GM21576 (cell line): ENCODE data around the gene HOXA5.

Experiments used
- ATAC-seq: cut with Tn5 transposase; IDR thresholded peaks from one replicate; pipeline ENCODE4 v1.9.1; 2021; ENCODE audit warnings: mild to moderate bottlenecking, moderate library complexity; ENCODE audit not compliant: unreplicated experiment

Gene HOXA5

GRCh38 chr7:27139334-27140125 is 4.0 kb downstream of the HOXA5 start:
- ATAC-seq: no peak

GRCh38 chr7:27138985-27139333 is 4.5 kb downstream of the HOXA5 start:
- no peak for ATAC-seq

GRCh38 chr7:27138472-27138871 is 5.0 kb downstream of the HOXA5 start:
- ATAC-seq: no peak

GRCh38 chr7:27137640-27138315 is 5.7 kb downstream of the HOXA5 start:
- no peak for ATAC-seq

GRCh38 chr7:27134392-27134791 is 9.1 kb downstream of the HOXA5 start:
- ATAC-seq: no peak

GRCh38 chr7:27133409-27134231 is 9.9 kb downstream of the HOXA5 start:
- ATAC-seq: no peak

- no peak for ATAC-seq
Measured at GRCh38 chr7:27132978-27133377, 10.5 kb downstream of the HOXA5 start.

GRCh38 chr7:27132214-27132613 is 11.3 kb downstream of the HOXA5 start:
- ATAC-seq: no peak

- no peak for ATAC-seq
Measured at GRCh38 chr7:27131390-27131819, 12.1 kb downstream of the HOXA5 start.

GRCh38 chr7:27130540-27131389 is 12.7 kb downstream of the HOXA5 start, which contains the start of gene HOXA4:
Gene HOXA4 (minus strand): TSS chr7:27130757. CDS start chr7:27130733, 24 bp downstream.
- no peak for ATAC-seq

- ATAC-seq: no peak
Measured at GRCh38 chr7:27129729-27130539, 13.5 kb downstream of the HOXA5 start.

GRCh38 chr7:27128776-27129728 is 14.4 kb downstream of the HOXA5 start:
- no peak for ATAC-seq

GRCh38 chr7:27128034-27128433 is 15.4 kb downstream of the HOXA5 start:
- ATAC-seq: no peak

- ATAC-seq: no peak
Measured at GRCh38 chr7:27126596-27127327, 16.7 kb downstream of the HOXA5 start.

GRCh38 chr7:27125986-27126394 is 17.5 kb downstream of the HOXA5 start:
- ATAC-seq: no peak

GRCh38 chr7:27124902-27125689 is 18.4 kb downstream of the HOXA5 start:
- ATAC-seq: no peak
